Stimulated activated CD8-positive, alpha-beta memory T cell treated with anti-CD3 and anti-CD28 coated beads, Interleukin-12 subunit alpha, Interleukin-12 subunit beta, amount 100 ng/mL, for 1 hour (primary cell): Measurements from ENCODE around the gene CYS1.
"Not testable (repeated sequence)": the region's sequence is repeated elsewhere in the genome, so short reads cannot be mapped to it uniquely, and the experiment has no call there.

Experiments used
- DNase-seq: peaks from one replicate; pipeline ENCODE4 v3.0.0-alpha.2; 2020; ENCODE audit warnings: low read depth

CYS1 gene

GRCh38 chr2:10046931-10047330 lies 33.3 kb downstream of the CYS1 start:
- no peak for DNase-seq

GRCh38 chr2:10045561-10046355 lies 34.5 kb downstream of the CYS1 start:
- DNase-seq = no peak

- peak; percentile 94 for DNase-seq
Measured at GRCh38 chr2:10043906-10044601, 36.2 kb downstream of the CYS1 start.

- peak; percentile 72 for DNase-seq
Measured at GRCh38 chr2:10043256-10043905, 36.8 kb downstream of the CYS1 start, which contains the start of gene KLF11. Gene KLF11, plus strand, starts transcription at chr2:10043550. Its CDS starts 167 bp downstream, at chr2:10043717.

GRCh38 chr2:10042301-10043161 lies 37.7 kb downstream of the CYS1 start:
- no peak for DNase-seq

- no peak for DNase-seq
Measured at GRCh38 chr2:10041711-10042110, 38.5 kb downstream of the CYS1 start.

GRCh38 chr2:10039658-10040410 lies 40.4 kb downstream of the CYS1 start:
- no peak for DNase-seq

GRCh38 chr2:10038716-10039115 lies 41.5 kb downstream of the CYS1 start:
- no peak for DNase-seq

GRCh38 chr2:10038123-10038522 lies 42.1 kb downstream of the CYS1 start:
- no peak for DNase-seq

GRCh38 chr2:10036095-10036884 lies 43.9 kb downstream of the CYS1 start:
- no peak for DNase-seq

GRCh38 chr2:10035633-10036032 lies 44.6 kb downstream of the CYS1 start:
- no peak for DNase-seq

- DNase-seq = no peak
Measured at GRCh38 chr2:10035053-10035422, 45.2 kb downstream of the CYS1 start.

GRCh38 chr2:10034333-10035052 lies 45.7 kb downstream of the CYS1 start:
- no peak for DNase-seq

GRCh38 chr2:10033251-10034006 lies 46.8 kb downstream of the CYS1 start:
- DNase-seq = no peak

GRCh38 chr2:10032746-10033105 lies 47.5 kb downstream of the CYS1 start:
- no peak for DNase-seq

GRCh38 chr2:10031886-10032745 lies 48.1 kb downstream of the CYS1 start:
- no peak for DNase-seq

GRCh38 chr2:10030798-10031197 lies 49.4 kb downstream of the CYS1 start:
- DNase-seq = not testable (repeated sequence)

- no peak for DNase-seq
Measured at GRCh38 chr2:10030311-10030736, 49.9 kb downstream of the CYS1 start.
